Measurements from ENCODE around the gene FAM174C. TPM values are rescaled to one million over a fixed set of nuclear protein-coding genes. Genes with fewer than 3 reads are reported as not detected.

Gene FAM174C
- polyA plus RNA-seq, 3 donors: 32.8 to 56.2 (median 40.0) TPM

GRCh38 chr19:1233115-1233667 is 42.1 kb upstream of the FAM174C start:
- Mint-ChIP-seq H3K27ac (peak overlapping the region in 1 of 7 donors; percentile 28), H3K4me3 (no peak overlapping the region), H3K27me3 (ENCODE audit: low read depth in 3 of 3) (peaks cover 14 to 33% (median 24%) of the 10 kb centered on the region in 3 donors), H3K36me3 (peaks cover under 1 to 2% of the 10 kb centered on the region in 2 donors), H3K4me1 (peaks cover 8% of the 10 kb centered on the region), H3K9me3 (peaks cover 0 to 6% (median 1%) of the 10 kb centered on the region in 7 donors)
- Histone ChIP-seq H3K27ac (ENCODE audit: low read depth in 1 of 2, low read length in 2 of 2) (no peak overlapping the region), H2AFZ (ENCODE audit: insufficient read depth, low read depth, low read length, poor library complexity, severe bottlenecking) (no peak overlapping the region), H3K79me2 (ENCODE audit: insufficient read depth, low read length) (no peaks in the 10 kb centered on the region), H3K36me3 (replicated peaks in 1 of 2; ENCODE audit: control insufficient read depth in 1 of 2, insufficient read depth in 2 of 2, low read length in 2 of 2) (peaks cover 0 to 1% of the 10 kb centered on the region in 2 donors), H3K4me2 (replicated peaks; ENCODE audit: extremely low read depth, low read length, poor library complexity, severe bottlenecking) (no peak overlapping the region), H3K4me1 (ENCODE audit: control insufficient read depth in 1 of 2, insufficient read depth in 2 of 2, low read length in 2 of 2) (peaks cover 9 to 12% of the 10 kb centered on the region in 2 donors), H3K9me3 (replicated peaks in 1 of 2; ENCODE audit: control insufficient read depth in 1 of 2, insufficient read depth in 1 of 2, low read length in 2 of 2) (no peaks in the 10 kb centered on the region), H3K9ac (ENCODE audit: insufficient read depth, low read length, poor library complexity, severe bottlenecking) (no peak overlapping the region), H3K27me3 (ENCODE audit: control insufficient read depth in 2 of 2, insufficient read depth in 2 of 2, low read length in 2 of 2) (peaks cover 11 to 24% of the 10 kb centered on the region in 2 donors), H4K20me1 (ENCODE audit: insufficient read depth, low read length) (peaks cover 1% of the 10 kb centered on the region), H3K4me3 (replicated peaks in 1 of 3; ENCODE audit: low read depth in 2 of 3, low read length in 3 of 3) (no peak overlapping the region)
- intact Hi-C loops (cut with micrococcal nuclease): no loop called here
- no peak for DNase-seq
- WGBS (ENCODE audit: insufficient coverage): 93% methylated on average over 24 of the region's 24 CpGs
- no peak for TF ChIP-seq CTCF (IDR thresholded peaks at IDR 0.05)

GRCh38 chr19:1234051-1234954 is 41.0 kb upstream of the FAM174C start:
- Mint-ChIP-seq H3K27me3 (ENCODE audit: low read depth in 3 of 3) (peaks cover 25 to 44% (median 35%) of the 10 kb centered on the region in 3 donors), H3K4me1 (peaks cover 17% of the 10 kb centered on the region), H3K36me3 (peaks cover 0 to 8% of the 10 kb centered on the region in 2 donors), H3K9me3 (peaks cover 0 to 12% (median 2%) of the 10 kb centered on the region in 7 donors), H3K27ac (no peak overlapping the region), H3K4me3 (no peak overlapping the region)
- DNase-seq: no peak
- H3K4me2 ChIP-seq (replicated peaks; ENCODE audit: extremely low read depth, low read length, poor library complexity, severe bottlenecking): no peak overlapping the region
- H3K79me2 ChIP-seq (ENCODE audit: insufficient read depth, low read length): no peaks in the 10 kb centered on the region
- 98% methylated on average over 41 of the region's 45 CpGs for WGBS (ENCODE audit: insufficient coverage)
- no peak overlapping the region for H2AFZ ChIP-seq (ENCODE audit: insufficient read depth, low read depth, low read length, poor library complexity, severe bottlenecking)
- no peak for TF ChIP-seq CTCF (IDR thresholded peaks at IDR 0.05)
- H3K4me3 ChIP-seq (replicated peaks in 1 of 3; ENCODE audit: low read depth in 2 of 3, low read length in 3 of 3): no peak overlapping the region
- peaks cover 9 to 16% of the 10 kb centered on the region in 2 donors for H3K4me1 ChIP-seq (ENCODE audit: control insufficient read depth in 1 of 2, insufficient read depth in 2 of 2, low read length in 2 of 2)
- H4K20me1 ChIP-seq (ENCODE audit: insufficient read depth, low read length): peaks cover 8% of the 10 kb centered on the region
- no peaks in the 10 kb centered on the region for H3K9me3 ChIP-seq (replicated peaks in 1 of 2; ENCODE audit: control insufficient read depth in 1 of 2, insufficient read depth in 1 of 2, low read length in 2 of 2)
- intact Hi-C loops (cut with micrococcal nuclease): no loop called here
- H3K27ac ChIP-seq (ENCODE audit: low read depth in 1 of 2, low read length in 2 of 2): no peak overlapping the region
- no peaks in the 10 kb centered on the region for H3K36me3 ChIP-seq (replicated peaks in 1 of 2; ENCODE audit: control insufficient read depth in 1 of 2, insufficient read depth in 2 of 2, low read length in 2 of 2)
- H3K9ac ChIP-seq (ENCODE audit: insufficient read depth, low read length, poor library complexity, severe bottlenecking): no peak overlapping the region
- H3K27me3 ChIP-seq (ENCODE audit: control insufficient read depth in 2 of 2, insufficient read depth in 2 of 2, low read length in 2 of 2): peaks cover 11 to 35% of the 10 kb centered on the region in 2 donors

All from CD14-positive monocyte (primary cell).